GM23338 (cell line): ENCODE data around the gene RAP1GAP.

Source experiments
- CTCF ChIP-seq, 2 experiments: fragments of 200-600 bp in 1 of 2; sonication (generic) in 1 of 2; conservative IDR thresholded peaks; 2 replicates each; pipeline versions ENCODE4 v1.5.1 to v1.6.1; 2016 to 2017; ENCODE audit warnings: antibody characterized with exemption in 2 of 2, low read depth in 2 of 2, mild to moderate bottlenecking in 2 of 2, moderate library complexity in 1 of 2
- EZH2 ChIP-seq: fragments of 200-600 bp; sonication (generic); IDR thresholded peaks from one replicate; pipeline ENCODE4 v1.8.0; 2017; ENCODE audit warnings: antibody characterized with exemption, mild to moderate bottlenecking, low read depth; ENCODE audit not compliant: unreplicated experiment
- EZH2phosphoT487 ChIP-seq: fragments of 200-600 bp; sonication (generic); IDR thresholded peaks from one replicate; pipeline ENCODE4 v1.8.1; 2018; ENCODE audit warnings: antibody characterized with exemption; ENCODE audit not compliant: unreplicated experiment
- POLR2AphosphoS5 ChIP-seq: IDR thresholded peaks from 2 replicates; pipeline ENCODE4 v1.6.1; 2016; ENCODE audit warnings: antibody characterized with exemption, low read depth
- TF ChIP-seq, protein P1 (sequence below): IDR thresholded peaks from one replicate; pipeline ENCODE4 v1.6.1; 2018; ENCODE audit warnings: antibody characterized with exemption; ENCODE audit not compliant: unreplicated experiment

- TF ChIP-seq CTCF (conservative IDR thresholded peaks at IDR 0.05; ENCODE audit: low read depth in 2 of 2) (no peak), EZH2phosphoT487 (no peak), EZH2 (no peak), POLR2AphosphoS5 (no peak)
- TF ChIP-seq, protein P1, sequence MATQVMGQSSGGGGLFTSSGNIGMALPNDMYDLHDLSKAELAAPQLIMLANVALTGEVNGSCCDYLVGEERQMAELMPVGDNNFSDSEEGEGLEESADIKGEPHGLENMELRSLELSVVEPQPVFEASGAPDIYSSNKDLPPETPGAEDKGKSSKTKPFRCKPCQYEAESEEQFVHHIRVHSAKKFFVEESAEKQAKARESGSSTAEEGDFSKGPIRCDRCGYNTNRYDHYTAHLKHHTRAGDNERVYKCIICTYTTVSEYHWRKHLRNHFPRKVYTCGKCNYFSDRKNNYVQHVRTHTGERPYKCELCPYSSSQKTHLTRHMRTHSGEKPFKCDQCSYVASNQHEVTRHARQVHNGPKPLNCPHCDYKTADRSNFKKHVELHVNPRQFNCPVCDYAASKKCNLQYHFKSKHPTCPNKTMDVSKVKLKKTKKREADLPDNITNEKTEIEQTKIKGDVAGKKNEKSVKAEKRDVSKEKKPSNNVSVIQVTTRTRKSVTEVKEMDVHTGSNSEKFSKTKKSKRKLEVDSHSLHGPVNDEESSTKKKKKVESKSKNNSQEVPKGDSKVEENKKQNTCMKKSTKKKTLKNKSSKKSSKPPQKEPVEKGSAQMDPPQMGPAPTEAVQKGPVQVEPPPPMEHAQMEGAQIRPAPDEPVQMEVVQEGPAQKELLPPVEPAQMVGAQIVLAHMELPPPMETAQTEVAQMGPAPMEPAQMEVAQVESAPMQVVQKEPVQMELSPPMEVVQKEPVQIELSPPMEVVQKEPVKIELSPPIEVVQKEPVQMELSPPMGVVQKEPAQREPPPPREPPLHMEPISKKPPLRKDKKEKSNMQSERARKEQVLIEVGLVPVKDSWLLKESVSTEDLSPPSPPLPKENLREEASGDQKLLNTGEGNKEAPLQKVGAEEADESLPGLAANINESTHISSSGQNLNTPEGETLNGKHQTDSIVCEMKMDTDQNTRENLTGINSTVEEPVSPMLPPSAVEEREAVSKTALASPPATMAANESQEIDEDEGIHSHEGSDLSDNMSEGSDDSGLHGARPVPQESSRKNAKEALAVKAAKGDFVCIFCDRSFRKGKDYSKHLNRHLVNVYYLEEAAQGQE, result no peak
Measured at GRCh38 chr1:21670059-21670881, 1.1 kb upstream of the RAP1GAP start.
